Psoas muscle (tissue), 8 donors: ENCODE measurements around the gene SIM2. TPM values are rescaled to one million over a fixed set of nuclear protein-coding genes. Genes with fewer than 3 reads are reported as not detected.

Experiments used
- ATAC-seq, 4 donors: fragments of 200-7000 bp; cut with Tn5 transposase; one replicate each; pipeline ENCODE4 v1.9.1; 2020; ENCODE audit warnings: moderate library complexity in 3 of 4, mild to moderate bottlenecking in 2 of 4
- DNase-seq, 2 donors: peaks; one replicate each; pipeline ENCODE4 v3.0.0-alpha.2; 2020
- H3K27ac ChIP-seq: fragments of 200-600 bp; one replicate; pipeline ENCODE4 v1.8.0; 2022
- H3K27me3 ChIP-seq, 3 donors: fragments of 200-600 bp in 1 of 3; one replicate each; pipeline versions ENCODE4 v1.6.1 to v1.8.0; 2013 to 2022; ENCODE audit warnings: low read length in 2 of 3, mild to moderate bottlenecking in 2 of 3, moderate library complexity in 1 of 3; ENCODE audit not compliant: insufficient read depth in 3 of 3
- H3K36me3 ChIP-seq, 2 donors: fragments of 200-600 bp in 1 of 2; one replicate each; pipeline versions ENCODE4 v1.6.1 to v1.8.0; 2013 to 2022; ENCODE audit warnings: low read depth in 1 of 2, mild to moderate bottlenecking in 1 of 2, moderate library complexity in 1 of 2; ENCODE audit not compliant: insufficient read depth in 1 of 2
- H3K4me1 ChIP-seq: fragments of 200-600 bp; one replicate; pipeline ENCODE4 v1.8.0; 2022
- H3K4me3 ChIP-seq: fragments of 200-600 bp; one replicate; pipeline ENCODE4 v1.8.0; 2022; ENCODE audit warnings: mild to moderate bottlenecking
- H3K9me3 ChIP-seq: fragments of 200-600 bp; one replicate; pipeline ENCODE4 v1.8.0; 2022
- CTCF ChIP-seq: fragments of 200-600 bp; IDR thresholded peaks from one replicate; pipeline ENCODE4 v1.8.0; 2022; ENCODE audit warnings: antibody characterized with exemption
- WGBS, 3 donors: extraction: QIAGEN DNeasy Blood & Tissue Kit; methylation state at CpG; one replicate each; pipeline versions ENCODE4 v1.1.6 to v1.1.7; 2013; 5-methylcytosine and 5-hydroxymethylcytosine counted together
- intact Hi-C, 2 donors: fragments of 100-400 bp; cut with DNase I; formaldehyde crosslinking; loops; one replicate each; pipeline versions ENCODE4 v1.11.0 to v1.14.2; 2022
- polyA plus RNA-seq, 3 donors: library from polyadenylated mRNA; stranded (reverse); fragments of 200-250 nt; gene quantifications; one replicate each; pipeline ENCODE4 v1.2.3, GENCODE V29; 2013
- total RNA-seq, 4 donors: library from RNA; stranded (reverse); fragmentation: NEBNext Ultra II Directional in 2 of 4; extraction: Animal tissue kit (Norgen Biotek cat#: 25700) in 2 of 4; gene quantifications; one replicate each; pipeline versions ENCODE4 v1.2.1 to v1.2.4, GENCODE V29; 2021 to 2023
- donor health status: healthy with polysubstance abuse.
- donor health status: DM: no; HTN: no; CAD: no; lungs with moderate emphysema.
- donor health status: Bipolar disorder and iron deficiency.
- donor health status: healthy.
- donor health status: DM: yes; HTN: yes; CAD: no.
- donor health status: DM: no; HTN: no; CAD: no.
- donor health status: DM: no; HTN: no; CAD: no.
- donor health status: DM: yes; HTN: yes; CAD: no.

The SIM2 gene
- total and polyA plus RNA-seq, 7 donors, result 0.06 to 3.0 (median 0.14) TPM

DNA sequence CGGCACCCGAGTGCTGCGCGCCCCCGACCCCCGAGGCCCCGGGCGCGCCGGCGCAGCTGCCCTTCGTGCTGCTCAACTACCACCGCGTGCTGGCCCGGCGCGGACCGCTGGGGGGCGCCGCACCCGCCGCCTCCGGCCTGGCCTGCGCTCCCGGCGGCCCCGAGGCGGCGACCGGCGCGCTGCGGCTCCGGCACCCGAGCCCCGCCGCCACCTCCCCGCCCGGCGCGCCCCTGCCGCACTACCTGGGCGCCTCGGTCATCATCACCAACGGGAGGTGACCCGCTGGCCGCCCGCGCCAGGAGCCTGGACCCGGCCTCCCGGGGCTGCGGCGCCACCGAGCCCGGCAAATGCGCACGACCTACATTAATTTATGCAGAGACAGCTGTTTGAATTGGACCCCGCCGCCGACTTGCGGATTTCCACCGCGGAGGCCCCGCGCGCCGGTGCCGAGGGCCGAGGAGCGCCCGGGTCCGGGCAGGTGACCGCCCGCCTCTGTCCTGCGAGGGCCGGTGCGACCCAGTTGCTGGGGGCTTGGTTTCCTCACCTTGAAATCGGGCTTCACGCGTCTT lies 49.0 kb downstream of the SIM2 start:
- Histone ChIP-seq H3K4me3 (peak overlapping the region; percentile 64), H3K9me3 (no peaks in the 10 kb centered on the region), H3K4me1 (peaks cover 9% of the 10 kb centered on the region), H3K27me3 (peaks cover 0 to 34% (median 0%) of the 10 kb centered on the region in 3 donors), H3K27ac (no peak overlapping the region), H3K36me3 (peaks cover 0 to 7% of the 10 kb centered on the region in 2 donors)
- intact Hi-C loops, result loop anchor here (2.0 to 10.0 kb wide), 4 partner anchors 104 to 179 kb away; no protein-coding TSS in a partner anchor
- ATAC-seq (peak; percentile 68 to 84 (median 76)), DNase-seq (peak; percentile 40 to 64)
- 9 to 14% (median 13%) methylated on average over 42 to 80 of the region's 80 CpGs for WGBS, 3 donors
- peak; percentile 37 for TF ChIP-seq CTCF

DNA sequence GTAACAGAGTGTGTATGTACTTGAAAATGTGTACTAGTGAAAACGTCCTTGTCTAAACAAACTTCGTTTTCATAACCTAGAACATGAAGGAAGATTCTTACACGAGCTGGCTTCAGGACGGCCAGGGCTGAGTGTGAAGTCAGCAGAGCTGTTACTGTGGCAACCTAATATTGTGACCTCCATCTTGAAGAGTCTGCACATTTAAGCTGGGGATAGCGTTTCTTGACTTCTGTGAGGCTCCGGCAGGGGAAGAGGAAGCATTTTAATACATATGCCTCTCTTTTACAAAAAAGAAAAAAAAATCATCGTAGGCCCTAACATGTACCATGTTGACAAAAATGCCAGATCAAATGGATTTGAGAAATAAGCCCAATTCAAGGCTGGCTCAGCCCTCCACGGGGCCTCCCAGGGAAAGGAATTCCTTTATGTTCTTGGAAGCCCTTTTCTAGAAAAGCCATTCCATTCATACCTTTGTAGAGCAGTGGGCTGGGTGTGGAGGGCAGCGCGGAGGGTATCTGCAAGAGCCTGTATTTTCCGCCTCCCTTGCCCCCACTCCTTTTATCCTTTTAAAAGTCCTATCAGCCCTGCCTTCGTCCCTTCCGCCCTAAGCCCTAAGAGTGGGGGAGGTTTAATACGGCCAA lies 51.1 kb downstream of the SIM2 start:
- 65 to 82% (median 67%) methylated on average over 14 of the region's 14 CpGs for WGBS, 3 donors
- TF ChIP-seq CTCF, result no peak
- DNase-seq, result no peak
- intact Hi-C loops, result loop anchor here (5.0 to 10.0 kb wide), 3 partner anchors 102 to 177 kb away; no protein-coding TSS in a partner anchor
- Histone ChIP-seq H3K27ac (no peak overlapping the region), H3K36me3 (peaks cover 0 to 23% of the 10 kb centered on the region in 2 donors), H3K27me3 (peaks cover 0 to 32% (median 0%) of the 10 kb centered on the region in 3 donors), H3K4me1 (peaks cover 3% of the 10 kb centered on the region), H3K9me3 (no peaks in the 10 kb centered on the region), H3K4me3 (no peak overlapping the region)
- ATAC-seq, result no peak

DNA sequence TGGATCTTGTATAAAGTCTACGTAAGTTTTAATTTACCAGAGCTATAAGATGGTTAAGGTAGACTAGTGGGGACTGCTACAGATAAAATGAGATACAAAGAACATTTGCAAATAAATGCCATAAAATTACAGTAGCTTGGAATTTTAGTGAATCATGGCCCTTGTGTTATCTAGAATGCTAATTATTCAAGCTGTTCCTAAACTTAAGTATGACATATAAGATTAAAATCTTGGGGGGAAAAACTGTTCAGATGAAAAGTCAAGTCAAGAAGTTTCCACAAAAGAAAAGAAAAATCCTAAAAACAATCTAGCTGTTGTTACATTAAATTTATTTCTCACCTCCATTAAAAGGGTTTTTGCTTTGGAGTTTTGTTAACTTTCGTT lies 51.7 kb downstream of the SIM2 start:
- ATAC-seq (no peak), DNase-seq (no peak)
- intact Hi-C loops, result no loop called here
- no peaks in the 10 kb centered on the region for H3K9me3 ChIP-seq
- H3K4me3 ChIP-seq, result no peak overlapping the region
- H3K4me1 ChIP-seq, result no peaks in the 10 kb centered on the region
- H3K27ac ChIP-seq, result no peak overlapping the region
- peaks cover 0 to 23% of the 10 kb centered on the region in 2 donors for H3K36me3 ChIP-seq
- peaks cover 0 to 28% (median 0%) of the 10 kb centered on the region in 3 donors for H3K27me3 ChIP-seq
- 93 to 99% (median 97%) methylated on average over 2 of the region's 2 CpGs for WGBS, 3 donors
- no peak for TF ChIP-seq CTCF

- no peak overlapping the region for H3K27ac ChIP-seq
- peaks cover 0 to 28% of the 10 kb centered on the region in 2 donors for H3K36me3 ChIP-seq
- intact Hi-C loops, result no loop called here
- no peak overlapping the region for H3K4me3 ChIP-seq
- no peaks in the 10 kb centered on the region for H3K4me1 ChIP-seq
- WGBS, 3 donors, result 63 to 76% (median 68%) methylated on average over 10 of the region's 10 CpGs
- no peak for TF ChIP-seq CTCF
- H3K9me3 ChIP-seq, result no peaks in the 10 kb centered on the region
- DNase-seq (no peak), ATAC-seq (no peak)
- H3K27me3 ChIP-seq, result peaks cover 0 to 20% (median 0%) of the 10 kb centered on the region in 3 donors
Measured at GRCh38 chr21:36751383-36751782, 52.5 kb downstream of the SIM2 start.
